Activated naive CD4-positive, alpha-beta T cell treated with anti-CD3 and anti-CD28 coated beads, Interleukin-2, amount 50 U/mL, for 72 hours (primary cell): ENCODE data around the gene CYB5R2. TPM values are rescaled to one million over a fixed set of nuclear protein-coding genes. Genes with fewer than 3 reads are reported as not detected.

Experiments
- ATAC-seq, 2 donors: fragments of 150-1000 bp; cut with Tn5 transposase; 2 replicates each; pipeline ENCODE4 v1.10.0; 2021; ENCODE audit warnings: mild to moderate bottlenecking in 2 of 2, moderate library complexity in 2 of 2
- DNase-seq, 2 donors: peaks; one replicate each; pipeline ENCODE4 v3.0.0; 2021 to 2022; ENCODE audit warnings: low spot score in 2 of 2
- H3K27ac Mint-ChIP-seq, 2 donors: one replicate each; pipeline ENCODE4 v1.8.0; 2022; ENCODE audit warnings: mild to moderate bottlenecking in 2 of 2, mixed read lengths in 2 of 2
- H3K36me3 Mint-ChIP-seq, 2 donors: one replicate each; pipeline ENCODE4 v1.8.0; 2022; ENCODE audit warnings: mixed read lengths in 2 of 2
- H3K9me3 Mint-ChIP-seq, 2 donors: one replicate each; pipeline ENCODE4 v1.8.0; 2022; ENCODE audit warnings: mixed read lengths in 2 of 2
- total RNA-seq, 2 donors: library from RNA; stranded (reverse); gene quantifications; one replicate each; pipeline ENCODE4 v1.2.3, GENCODE V29; 2022

Gene CYB5R2
- total RNA-seq, 2 donors from 2014 or later, result 0.77 to 26.9 TPM

- Mint-ChIP-seq H3K36me3 (peaks cover 0 to 14% of the 10 kb centered on the region in 2 donors), H3K27ac (no peak overlapping the region), H3K9me3 (no peaks in the 10 kb centered on the region)
- ATAC-seq (no peak), DNase-seq (no peak)
These were observed 44.6 kb downstream of the CYB5R2 start for GRCh38 chr11:7628660-7629059.

GRCh38 chr11:7622721-7623120 is 50.6 kb downstream of the CYB5R2 start:
- Mint-ChIP-seq H3K9me3 (no peaks in the 10 kb centered on the region), H3K27ac (no peak overlapping the region), H3K36me3 (no peaks in the 10 kb centered on the region)
- ATAC-seq (no peak), DNase-seq (no peak)

- no peak for DNase-seq
- no peak for ATAC-seq
- Mint-ChIP-seq H3K27ac (no peak overlapping the region), H3K9me3 (no peaks in the 10 kb centered on the region), H3K36me3 (no peaks in the 10 kb centered on the region)
These were observed 51.7 kb downstream of the CYB5R2 start for GRCh38 chr11:7621554-7621953.

GRCh38 chr11:7621090-7621489 is 52.2 kb downstream of the CYB5R2 start:
- no peaks in the 10 kb centered on the region for H3K9me3 Mint-ChIP-seq
- ATAC-seq, result no peak

GRCh38 chr11:7619322-7619721 is 54.0 kb downstream of the CYB5R2 start:
- no peak overlapping the region for H3K27ac Mint-ChIP-seq
- H3K9me3 Mint-ChIP-seq, result no peaks in the 10 kb centered on the region
- ATAC-seq (no peak), DNase-seq (no peak)
- H3K36me3 Mint-ChIP-seq, result no peaks in the 10 kb centered on the region

More at GRCh38 chr11:7621090-7621489, 52.2 kb downstream of the CYB5R2 start:
- Mint-ChIP-seq H3K27ac (no peak overlapping the region), H3K36me3 (no peaks in the 10 kb centered on the region)
- DNase-seq, result no peak

- Mint-ChIP-seq H3K36me3 (peaks cover 0 to 8% of the 10 kb centered on the region in 2 donors), H3K27ac (peak overlapping the region in 1 of 2 donors; percentile 34), H3K9me3 (no peaks in the 10 kb centered on the region)
- DNase-seq (no peak), ATAC-seq (no peak)
These were observed 56.3 kb downstream of the CYB5R2 start for GRCh38 chr11:7617032-7617431.

Other genes with a start within 250 kb of the CYB5R2 start
- gene OLFML1, start 188.0 kb downstream of the CYB5R2 start, total RNA-seq, result not detected
- 10 to 100 TPM; 13.7 to 19.9 TPM for gene PPFIBP2, start 159.5 kb downstream of the CYB5R2 start, total RNA-seq
- gene OVCH2, start 33.0 kb upstream of the CYB5R2 start, total RNA-seq, result not detected
- gene OR5P2, start 123.4 kb upstream of the CYB5R2 start, total RNA-seq, result not detected
- not detected for gene OR5P3, start 157.3 kb upstream of the CYB5R2 start, total RNA-seq